Right lobe of liver (tissue), 4 donors: ENCODE measurements around the gene ANO7.

Experiments used
- CTCF ChIP-seq, 4 donors: fragments of 200-600 bp in 3 of 4; fragments of 450-650 bp in 1 of 4; IDR thresholded peaks; one replicate each; pipeline versions ENCODE4 v1.5.1 to v1.8.0; 2016 to 2022; ENCODE audit warnings: antibody characterized with exemption in 4 of 4, mild to moderate bottlenecking in 2 of 4
- POLR2A ChIP-seq: fragments of 450-650 bp; IDR thresholded peaks from one replicate; pipeline ENCODE4 v1.6.1; 2017; ENCODE audit warnings: antibody characterized with exemption, mild to moderate bottlenecking
- donor health status: DM: no; HTN: no; CAD: no.
- donor health status: DM: no; HTN: no; CAD: no.
- donor health status: DM: no; HTN: yes; CAD: no.

- TF ChIP-seq CTCF (IDR thresholded peaks at IDR 0.05) = no peak
- no peak for TF ChIP-seq POLR2A
These were observed 52.0 kb downstream of the ANO7 start for GRCh38 chr2:241240320-241241004.
